HepG2 (cell line): Measurements from ENCODE around the gene ZNF507. TPM values are rescaled to one million over a fixed set of nuclear protein-coding genes. Genes with fewer than 3 reads are reported as not detected.

ENCODE experiments used
- CBX2 ChIP-seq, 2 experiments: fragments of 200-600 bp in 1 of 2; sonication (generic); formaldehyde crosslinking in 1 of 2; IDR thresholded peaks; 2 replicates each; pipeline versions ENCODE4 v1.7.0 to v1.8.1; 2018 to 2022; ENCODE audit warnings: low read depth in 2 of 2, low read length in 1 of 2, mild to moderate bottlenecking in 1 of 2, missing genetic modification reagents in 1 of 2
- HMG20A ChIP-seq: IDR thresholded peaks from 2 replicates; pipeline ENCODE4 v1.6.1; 2016; ENCODE audit warnings: borderline replicate concordance
- KLF6 ChIP-seq: IDR thresholded peaks from 2 replicates; pipeline ENCODE4 v1.8.0; 2016; ENCODE audit warnings: missing biosample characterization, missing genetic modification reagents
- MEIS1 ChIP-seq: sonication (generic); formaldehyde crosslinking; IDR thresholded peaks from 2 replicates; pipeline ENCODE4 v1.9.0; 2021; ENCODE audit warnings: mild to moderate bottlenecking, missing genetic modification reagents, moderate library complexity, borderline replicate concordance
- MXD4 ChIP-seq: IDR thresholded peaks from 2 replicates; pipeline ENCODE4 v1.6.1; 2016; ENCODE audit warnings: mild to moderate bottlenecking, missing biosample characterization, missing genetic modification reagents
- NCOR1 ChIP-seq: fragments of 200-600 bp; sonication (generic); IDR thresholded peaks from 2 replicates; pipeline ENCODE4 v1.7.0; 2017; ENCODE audit warnings: antibody characterized with exemption, low read length, borderline replicate concordance
- NFE2 ChIP-seq: sonication (generic); formaldehyde crosslinking; IDR thresholded peaks from 2 replicates; pipeline ENCODE4 v1.4.0; 2020; ENCODE audit warnings: missing genetic modification reagents
- SP140L ChIP-seq: sonication (generic); formaldehyde crosslinking; IDR thresholded peaks from 2 replicates; pipeline ENCODE4 v1.4.0; 2020; ENCODE audit warnings: missing genetic modification reagents, borderline replicate concordance
- YEATS4 ChIP-seq: sonication (generic); formaldehyde crosslinking; IDR thresholded peaks from 2 replicates; pipeline ENCODE4 v1.4.0; 2020; ENCODE audit warnings: missing genetic modification reagents, borderline replicate concordance
- ZNF780A ChIP-seq: sonication (generic); formaldehyde crosslinking; IDR thresholded peaks from 2 replicates; pipeline ENCODE4 v1.8.0; 2022; ENCODE audit warnings: mild to moderate bottlenecking, missing genetic modification reagents, moderate library complexity
- polyA plus RNA-seq, 8 experiments: library from polyadenylated mRNA; depleted of rRNA in 3 of 8; stranded (reverse) in 7 of 8; unstranded in 1 of 8; fragments of >200 nt; fragmentation: Illumina TruSeq in 4 of 8; extraction: Trizol in 4 of 8; gene quantifications; 2 replicates each; pipeline versions ENCODE4 v1.2.1 to v1.2.3, GENCODE V29; 2011 to 2016; ENCODE audit warnings: low read depth in 4 of 8, missing spikeins in 1 of 8, mixed read lengths in 1 of 8; ENCODE audit not compliant: insufficient read depth in 1 of 8
- total RNA-seq, 5 experiments: library from RNA; depleted of rRNA; stranded (reverse); fragments of >200 nt; fragmentation: Illumina TruSeq; extraction: Trizol; gene quantifications; 2 replicates each; pipeline ENCODE4 v1.2.3, GENCODE V29; 2016; ENCODE audit warnings: low read depth in 1 of 5
- TF ChIP-seq, protein P1 (sequence below): sonication (generic); formaldehyde crosslinking; IDR thresholded peaks from 2 replicates; pipeline ENCODE4 v1.4.0; 2020; ENCODE audit warnings: low read depth, missing genetic modification reagents
- TF ChIP-seq, protein P2 (sequence below): sonication (generic); formaldehyde crosslinking; IDR thresholded peaks from 2 replicates; pipeline ENCODE4 v1.8.1; 2023; ENCODE audit warnings: mild to moderate bottlenecking, moderate library complexity, missing genetic modification reagents
- TF ChIP-seq, protein P3 (sequence below): sonication (generic); formaldehyde crosslinking; IDR thresholded peaks from 2 replicates; pipeline ENCODE4 v1.5.1; 2020; ENCODE audit warnings: mild to moderate bottlenecking, missing genetic modification reagents, borderline replicate concordance
- TF ChIP-seq, protein P4 (sequence below): sonication (generic); formaldehyde crosslinking; IDR thresholded peaks from 2 replicates; pipeline ENCODE4 v1.4.0; 2020; ENCODE audit warnings: missing genetic modification reagents, borderline replicate concordance

The ZNF507 gene
- total and polyA plus RNA-seq, 2 of the 13 experiments (the other 11 are each of a cell fraction or from before 2014, with no cell fraction given) = 7.3 to 10.9 TPM

DNA sequence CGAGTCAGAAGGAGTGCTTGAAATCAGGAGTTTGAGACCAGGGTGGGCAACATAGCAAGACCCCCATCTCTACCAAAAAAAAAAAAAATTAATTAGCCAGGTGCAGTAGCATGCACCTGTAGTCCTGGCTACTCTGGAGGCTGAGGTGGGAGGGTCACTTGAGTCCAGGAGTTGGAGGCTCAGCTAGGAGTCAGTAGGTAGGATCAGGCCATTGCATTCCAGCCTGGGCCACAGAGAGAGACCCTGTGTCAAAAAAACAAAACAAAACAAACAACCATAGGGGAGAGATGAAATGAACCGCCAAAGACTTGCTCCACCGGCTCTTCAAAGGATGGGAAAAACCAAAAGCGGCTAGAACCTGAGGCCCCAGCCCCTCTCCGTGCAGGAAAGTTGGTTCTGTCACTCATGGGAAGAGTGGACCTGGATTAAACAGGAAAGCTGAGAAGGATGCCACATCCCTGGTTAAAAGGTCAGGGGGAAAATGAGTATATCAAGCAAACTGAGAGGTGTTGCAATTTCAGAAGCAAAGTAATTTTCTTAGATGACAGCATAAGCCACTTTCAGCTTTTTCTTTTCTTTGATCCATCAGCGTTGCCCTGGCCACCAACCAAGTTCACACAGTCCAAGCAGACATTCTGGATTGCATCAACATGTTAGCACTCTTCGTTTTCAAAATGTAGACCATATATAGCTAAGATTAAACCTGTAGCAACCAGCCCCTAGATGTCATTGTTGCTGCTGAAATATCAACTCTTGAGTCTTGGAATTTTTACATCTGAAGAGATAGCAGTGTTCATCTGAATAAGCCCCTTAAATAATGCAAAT is 8.9 kb upstream of the ZNF507 start (continued):
- peak; percentile 26; the same call in 1 of the 2 replicates for TF ChIP-seq NCOR1
- TF ChIP-seq KLF6 = 0 out of 2 replicates have a peak, but pooled peaks have one; percentile 23
- no peak for TF ChIP-seq MXD4 (CRISPR knock-in tag)
- TF ChIP-seq, protein P1, sequence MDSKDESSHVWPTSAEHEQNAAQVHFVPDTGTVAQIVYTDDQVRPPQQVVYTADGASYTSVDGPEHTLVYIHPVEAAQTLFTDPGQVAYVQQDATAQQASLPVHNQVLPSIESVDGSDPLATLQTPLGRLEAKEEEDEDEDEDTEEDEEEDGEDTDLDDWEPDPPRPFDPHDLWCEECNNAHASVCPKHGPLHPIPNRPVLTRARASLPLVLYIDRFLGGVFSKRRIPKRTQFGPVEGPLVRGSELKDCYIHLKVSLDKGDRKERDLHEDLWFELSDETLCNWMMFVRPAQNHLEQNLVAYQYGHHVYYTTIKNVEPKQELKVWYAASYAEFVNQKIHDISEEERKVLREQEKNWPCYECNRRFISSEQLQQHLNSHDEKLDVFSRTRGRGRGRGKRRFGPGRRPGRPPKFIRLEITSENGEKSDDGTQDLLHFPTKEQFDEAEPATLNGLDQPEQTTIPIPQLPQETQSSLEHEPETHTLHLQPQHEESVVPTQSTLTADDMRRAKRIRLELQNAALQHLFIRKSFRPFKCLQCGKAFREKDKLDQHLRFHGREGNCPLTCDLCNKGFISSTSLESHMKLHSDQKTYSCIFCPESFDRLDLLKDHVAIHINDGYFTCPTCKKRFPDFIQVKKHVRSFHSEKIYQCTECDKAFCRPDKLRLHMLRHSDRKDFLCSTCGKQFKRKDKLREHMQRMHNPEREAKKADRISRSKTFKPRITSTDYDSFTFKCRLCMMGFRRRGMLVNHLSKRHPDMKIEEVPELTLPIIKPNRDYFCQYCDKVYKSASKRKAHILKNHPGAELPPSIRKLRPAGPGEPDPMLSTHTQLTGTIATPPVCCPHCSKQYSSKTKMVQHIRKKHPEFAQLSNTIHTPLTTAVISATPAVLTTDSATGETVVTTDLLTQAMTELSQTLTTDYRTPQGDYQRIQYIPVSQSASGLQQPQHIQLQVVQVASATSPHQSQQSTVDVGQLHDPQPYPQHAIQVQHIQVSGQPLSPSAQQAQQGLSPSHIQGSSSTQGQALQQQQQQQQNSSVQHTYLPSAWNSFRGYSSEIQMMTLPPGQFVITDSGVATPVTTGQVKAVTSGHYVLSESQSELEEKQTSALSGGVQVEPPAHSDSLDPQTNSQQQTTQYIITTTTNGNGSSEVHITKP (CRISPR knock-in tag) = peak; percentile 90
- TF ChIP-seq CBX2 (IDR thresholded peaks at IDR 0.05; ENCODE audit: low read depth, low read length) = no peak
- TF ChIP-seq CBX2 (CRISPR knock-in tag; IDR thresholded peaks at IDR 0.05; ENCODE audit: low read depth) = no peak
- no peak for TF ChIP-seq NFE2 (CRISPR knock-in tag)
- TF ChIP-seq, protein P2, sequence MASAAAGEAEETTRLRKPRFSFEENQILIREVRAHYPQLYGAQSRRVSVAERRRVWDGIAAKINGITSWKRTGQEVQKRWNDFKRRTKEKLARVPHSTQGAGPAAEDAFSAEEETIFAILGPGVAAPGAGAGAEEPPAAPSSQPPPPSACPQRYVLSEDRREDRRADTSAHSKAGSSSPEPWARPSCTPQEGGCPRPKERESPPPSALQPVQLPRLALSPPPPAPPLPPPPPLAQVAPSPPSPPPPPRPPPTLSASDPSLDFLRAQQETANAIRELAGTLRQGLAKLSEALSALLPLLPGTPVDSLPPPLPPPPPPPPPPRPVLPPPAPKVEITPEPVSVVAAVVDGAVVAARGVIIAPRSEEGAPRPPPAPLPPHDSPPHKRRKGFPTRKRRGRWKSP (CRISPR knock-in tag) = peak; percentile 27; the same call in 1 of the 2 replicates
- TF ChIP-seq ZNF780A (CRISPR knock-in tag) = no peak
- TF ChIP-seq, protein P3, sequence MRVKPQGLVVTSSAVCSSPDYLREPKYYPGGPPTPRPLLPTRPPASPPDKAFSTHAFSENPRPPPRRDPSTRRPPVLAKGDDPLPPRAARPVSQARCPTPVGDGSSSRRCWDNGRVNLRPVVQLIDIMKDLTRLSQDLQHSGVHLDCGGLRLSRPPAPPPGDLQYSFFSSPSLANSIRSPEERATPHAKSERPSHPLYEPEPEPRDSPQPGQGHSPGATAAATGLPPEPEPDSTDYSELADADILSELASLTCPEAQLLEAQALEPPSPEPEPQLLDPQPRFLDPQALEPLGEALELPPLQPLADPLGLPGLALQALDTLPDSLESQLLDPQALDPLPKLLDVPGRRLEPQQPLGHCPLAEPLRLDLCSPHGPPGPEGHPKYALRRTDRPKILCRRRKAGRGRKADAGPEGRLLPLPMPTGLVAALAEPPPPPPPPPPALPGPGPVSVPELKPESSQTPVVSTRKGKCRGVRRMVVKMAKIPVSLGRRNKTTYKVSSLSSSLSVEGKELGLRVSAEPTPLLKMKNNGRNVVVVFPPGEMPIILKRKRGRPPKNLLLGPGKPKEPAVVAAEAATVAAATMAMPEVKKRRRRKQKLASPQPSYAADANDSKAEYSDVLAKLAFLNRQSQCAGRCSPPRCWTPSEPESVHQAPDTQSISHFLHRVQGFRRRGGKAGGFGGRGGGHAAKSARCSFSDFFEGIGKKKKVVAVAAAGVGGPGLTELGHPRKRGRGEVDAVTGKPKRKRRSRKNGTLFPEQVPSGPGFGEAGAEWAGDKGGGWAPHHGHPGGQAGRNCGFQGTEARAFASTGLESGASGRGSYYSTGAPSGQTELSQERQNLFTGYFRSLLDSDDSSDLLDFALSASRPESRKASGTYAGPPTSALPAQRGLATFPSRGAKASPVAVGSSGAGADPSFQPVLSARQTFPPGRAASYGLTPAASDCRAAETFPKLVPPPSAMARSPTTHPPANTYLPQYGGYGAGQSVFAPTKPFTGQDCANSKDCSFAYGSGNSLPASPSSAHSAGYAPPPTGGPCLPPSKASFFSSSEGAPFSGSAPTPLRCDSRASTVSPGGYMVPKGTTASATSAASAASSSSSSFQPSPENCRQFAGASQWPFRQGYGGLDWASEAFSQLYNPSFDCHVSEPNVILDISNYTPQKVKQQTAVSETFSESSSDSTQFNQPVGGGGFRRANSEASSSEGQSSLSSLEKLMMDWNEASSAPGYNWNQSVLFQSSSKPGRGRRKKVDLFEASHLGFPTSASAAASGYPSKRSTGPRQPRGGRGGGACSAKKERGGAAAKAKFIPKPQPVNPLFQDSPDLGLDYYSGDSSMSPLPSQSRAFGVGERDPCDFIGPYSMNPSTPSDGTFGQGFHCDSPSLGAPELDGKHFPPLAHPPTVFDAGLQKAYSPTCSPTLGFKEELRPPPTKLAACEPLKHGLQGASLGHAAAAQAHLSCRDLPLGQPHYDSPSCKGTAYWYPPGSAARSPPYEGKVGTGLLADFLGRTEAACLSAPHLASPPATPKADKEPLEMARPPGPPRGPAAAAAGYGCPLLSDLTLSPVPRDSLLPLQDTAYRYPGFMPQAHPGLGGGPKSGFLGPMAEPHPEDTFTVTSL = peak; percentile 14; the same call in 1 of the 2 replicates
- TF ChIP-seq HMG20A = peak; percentile 59; the same call in 1 of the 2 replicates
- TF ChIP-seq MEIS1 = no peak
- TF ChIP-seq SP140L (CRISPR knock-in tag) = no peak
- no peak for TF ChIP-seq YEATS4 (CRISPR knock-in tag)
- TF ChIP-seq, protein P4, sequence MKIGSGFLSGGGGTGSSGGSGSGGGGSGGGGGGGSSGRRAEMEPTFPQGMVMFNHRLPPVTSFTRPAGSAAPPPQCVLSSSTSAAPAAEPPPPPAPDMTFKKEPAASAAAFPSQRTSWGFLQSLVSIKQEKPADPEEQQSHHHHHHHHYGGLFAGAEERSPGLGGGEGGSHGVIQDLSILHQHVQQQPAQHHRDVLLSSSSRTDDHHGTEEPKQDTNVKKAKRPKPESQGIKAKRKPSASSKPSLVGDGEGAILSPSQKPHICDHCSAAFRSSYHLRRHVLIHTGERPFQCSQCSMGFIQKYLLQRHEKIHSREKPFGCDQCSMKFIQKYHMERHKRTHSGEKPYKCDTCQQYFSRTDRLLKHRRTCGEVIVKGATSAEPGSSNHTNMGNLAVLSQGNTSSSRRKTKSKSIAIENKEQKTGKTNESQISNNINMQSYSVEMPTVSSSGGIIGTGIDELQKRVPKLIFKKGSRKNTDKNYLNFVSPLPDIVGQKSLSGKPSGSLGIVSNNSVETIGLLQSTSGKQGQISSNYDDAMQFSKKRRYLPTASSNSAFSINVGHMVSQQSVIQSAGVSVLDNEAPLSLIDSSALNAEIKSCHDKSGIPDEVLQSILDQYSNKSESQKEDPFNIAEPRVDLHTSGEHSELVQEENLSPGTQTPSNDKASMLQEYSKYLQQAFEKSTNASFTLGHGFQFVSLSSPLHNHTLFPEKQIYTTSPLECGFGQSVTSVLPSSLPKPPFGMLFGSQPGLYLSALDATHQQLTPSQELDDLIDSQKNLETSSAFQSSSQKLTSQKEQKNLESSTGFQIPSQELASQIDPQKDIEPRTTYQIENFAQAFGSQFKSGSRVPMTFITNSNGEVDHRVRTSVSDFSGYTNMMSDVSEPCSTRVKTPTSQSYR (CRISPR knock-in tag) = no peak
